ENCODE results near the gene SMAP1. TPM values are rescaled to one million over a fixed set of nuclear protein-coding genes. Genes with fewer than 3 reads are reported as not detected.

SMAP1 gene
- total RNA-seq, 1 experiment from 2014 or later = 3.5 TPM

- ChIA-PET CTCF (no interaction called here), POLR2A (no interaction called here), RAD21 (ENCODE audit: low non-redundant PET in 1 of 2, low total read pairs in 2 of 2, uncharacterized antibody in 2 of 2, unreplicated experiment in 2 of 2) (no interaction called here)
- H2AFZ ChIP-seq (ENCODE audit: low read depth, low read length, poor library complexity, severe bottlenecking) = no peak overlapping the region
- H3K9ac ChIP-seq (ENCODE audit: low read length) = no peak overlapping the region
- H3K9me3 ChIP-seq (ENCODE audit: control insufficient read depth in 1 of 2, insufficient read depth in 1 of 2, low read depth in 1 of 2, low read length in 2 of 2) = no peaks in the 10 kb centered on the region
- no peak for DNase-seq (ENCODE audit: low read depth, low spot score)
- H3K4me2 ChIP-seq (ENCODE audit: low read length) = no peak overlapping the region
- TF ChIP-seq ZBTB33 (IDR thresholded peaks at IDR 0.05; ENCODE audit: extremely low read depth, insufficient replicate concordance, low read length) = no peak
- TF ChIP-seq ATF3 (IDR thresholded peaks at IDR 0.05) = no peak
- TF ChIP-seq ZNF274 (IDR thresholded peaks at IDR 0.05; ENCODE audit: low read depth, low read length) = no peak
- TF ChIP-seq FOSL1 (IDR thresholded peaks at IDR 0.05; ENCODE audit: low read depth) = no peak
- no peak for TF ChIP-seq MAX (IDR thresholded peaks at IDR 0.05)
- TF ChIP-seq JUND (IDR thresholded peaks at IDR 0.05) = no peak
- TF ChIP-seq POLR2A (IDR thresholded peaks at IDR 0.05; ENCODE audit: borderline replicate concordance, extremely low read depth, insufficient read depth, insufficient read length) = no peak
- no peak for TF ChIP-seq EGR1 (IDR thresholded peaks at IDR 0.05; ENCODE audit: low read depth)
- no peak for TF ChIP-seq ELF1 (IDR thresholded peaks at IDR 0.05; ENCODE audit: borderline replicate concordance, low read depth)
- TF ChIP-seq CEBPB (IDR thresholded peaks at IDR 0.05; ENCODE audit: low read depth) = no peak
- TF ChIP-seq YY1 (IDR thresholded peaks at IDR 0.05; ENCODE audit: extremely low read depth, insufficient replicate concordance, low read depth, low read length) = no peak
- no peak for TF ChIP-seq SIN3A (IDR thresholded peaks at IDR 0.05; ENCODE audit: low read depth)
- TF ChIP-seq CTCF (IDR thresholded peaks at IDR 0.05 in 2 of 3, conservative IDR thresholded peaks at IDR 0.05 in 1 of 3; ENCODE audit: borderline replicate concordance in 1 of 3, insufficient read depth in 1 of 3, low read depth in 2 of 3, low read length in 2 of 3) = no peak
- TF ChIP-seq ZFX (IDR thresholded peaks at IDR 0.05) = no peak
- TF ChIP-seq TCF7L2 (IDR thresholded peaks at IDR 0.05; ENCODE audit: borderline replicate concordance, extremely low read depth, insufficient read depth, insufficient read length) = no peak
- no peaks in the 10 kb centered on the region for H3K27me3 ChIP-seq (ENCODE audit: insufficient read depth, low read length)
- no peaks in the 10 kb centered on the region for H3K4me1 ChIP-seq (ENCODE audit: control insufficient read depth in 1 of 2, insufficient read depth in 2 of 2, low read length in 2 of 2)
- H3K27ac ChIP-seq (ENCODE audit: low read depth, low read length) = no peak overlapping the region
- ATAC-seq = no peak
- H3K36me3 ChIP-seq (ENCODE audit: control insufficient read depth in 1 of 2, insufficient read depth in 2 of 2, low read length in 2 of 2) = no peaks in the 10 kb centered on the region
- intact Hi-C loops (cut with micrococcal nuclease) = no loop called here
- no peak overlapping the region for H3K4me3 ChIP-seq (replicated peaks in 1 of 2; ENCODE audit: low read depth in 1 of 2, low read length in 2 of 2)
- no peaks in the 10 kb centered on the region for H3K9me2 ChIP-seq (ENCODE audit: insufficient read depth)
- H3K79me2 ChIP-seq (ENCODE audit: insufficient read depth, low read length) = no peaks in the 10 kb centered on the region
- no TSS peak for BruUV-seq (replicated peaks)
- no peaks in the 10 kb centered on the region for H4K20me1 ChIP-seq (ENCODE audit: insufficient read depth)
These were observed 181.8 kb downstream of the SMAP1 start for GRCh38 chr6:70849348-70850069.
